Measurements from ENCODE around the gene ERBB2. TPM values are rescaled to one million over a fixed set of nuclear protein-coding genes. Genes with fewer than 3 reads are reported as not detected.

Gene ERBB2
- total and polyA plus RNA-seq, 9 of the 15 experiments (the other 6 are each of a cell fraction or from before 2014, with no cell fraction given) = 0.74 to 5.6 (median 3.3) TPM

DNA sequence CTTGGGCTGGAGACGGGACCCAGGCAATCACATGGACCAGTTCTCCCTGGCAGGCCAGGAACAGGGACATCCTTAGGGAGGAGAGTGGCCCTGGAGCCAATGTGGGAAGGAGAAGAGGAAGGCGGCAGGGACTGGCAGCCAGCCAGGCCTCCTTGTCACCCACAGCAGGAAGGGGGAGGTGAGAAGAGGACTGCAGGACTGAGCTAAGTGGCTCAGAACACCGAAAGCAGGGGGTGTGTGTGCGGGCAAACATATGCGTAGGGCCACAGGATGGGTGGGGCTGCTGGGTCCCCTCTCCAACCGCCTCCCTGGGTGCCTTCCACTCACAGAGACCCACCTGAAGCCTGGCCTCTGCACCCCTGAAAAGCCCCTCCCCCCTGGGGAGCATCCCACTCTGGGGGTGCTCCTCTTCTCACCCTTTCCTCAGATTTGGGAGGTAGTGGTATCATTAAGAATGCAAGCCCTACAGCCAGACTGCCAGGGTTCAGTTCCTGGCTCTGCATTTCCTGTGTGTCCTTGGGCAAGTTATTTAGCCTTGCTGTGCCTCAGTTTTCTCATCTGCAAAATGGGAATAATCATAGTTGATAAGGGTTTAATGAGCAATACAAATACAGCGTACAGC lies 23.6 kb upstream of the ERBB2 start (continued):
- TF ChIP-seq, protein P1, sequence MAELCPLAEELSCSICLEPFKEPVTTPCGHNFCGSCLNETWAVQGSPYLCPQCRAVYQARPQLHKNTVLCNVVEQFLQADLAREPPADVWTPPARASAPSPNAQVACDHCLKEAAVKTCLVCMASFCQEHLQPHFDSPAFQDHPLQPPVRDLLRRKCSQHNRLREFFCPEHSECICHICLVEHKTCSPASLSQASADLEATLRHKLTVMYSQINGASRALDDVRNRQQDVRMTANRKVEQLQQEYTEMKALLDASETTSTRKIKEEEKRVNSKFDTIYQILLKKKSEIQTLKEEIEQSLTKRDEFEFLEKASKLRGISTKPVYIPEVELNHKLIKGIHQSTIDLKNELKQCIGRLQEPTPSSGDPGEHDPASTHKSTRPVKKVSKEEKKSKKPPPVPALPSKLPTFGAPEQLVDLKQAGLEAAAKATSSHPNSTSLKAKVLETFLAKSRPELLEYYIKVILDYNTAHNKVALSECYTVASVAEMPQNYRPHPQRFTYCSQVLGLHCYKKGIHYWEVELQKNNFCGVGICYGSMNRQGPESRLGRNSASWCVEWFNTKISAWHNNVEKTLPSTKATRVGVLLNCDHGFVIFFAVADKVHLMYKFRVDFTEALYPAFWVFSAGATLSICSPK (IDR thresholded peaks at IDR 0.05; ENCODE audit: borderline replicate concordance) = no peak
- TF ChIP-seq ZNF431 (CRISPR knock-in tag; IDR thresholded peaks at IDR 0.05) = no peak
- TF ChIP-seq, protein P2, sequence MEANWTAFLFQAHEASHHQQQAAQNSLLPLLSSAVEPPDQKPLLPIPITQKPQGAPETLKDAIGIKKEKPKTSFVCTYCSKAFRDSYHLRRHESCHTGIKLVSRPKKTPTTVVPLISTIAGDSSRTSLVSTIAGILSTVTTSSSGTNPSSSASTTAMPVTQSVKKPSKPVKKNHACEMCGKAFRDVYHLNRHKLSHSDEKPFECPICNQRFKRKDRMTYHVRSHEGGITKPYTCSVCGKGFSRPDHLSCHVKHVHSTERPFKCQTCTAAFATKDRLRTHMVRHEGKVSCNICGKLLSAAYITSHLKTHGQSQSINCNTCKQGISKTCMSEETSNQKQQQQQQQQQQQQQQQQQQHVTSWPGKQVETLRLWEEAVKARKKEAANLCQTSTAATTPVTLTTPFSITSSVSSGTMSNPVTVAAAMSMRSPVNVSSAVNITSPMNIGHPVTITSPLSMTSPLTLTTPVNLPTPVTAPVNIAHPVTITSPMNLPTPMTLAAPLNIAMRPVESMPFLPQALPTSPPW (CRISPR knock-in tag; IDR thresholded peaks at IDR 0.05) = peak; percentile 48; the same call in 1 of the 2 replicates
- no peak for TF ChIP-seq MAFK (IDR thresholded peaks at IDR 0.05; ENCODE audit: low read length)
- no peak for TF ChIP-seq ZNF695 (CRISPR knock-in tag; IDR thresholded peaks at IDR 0.05)
- TF ChIP-seq PPARD (CRISPR knock-in tag; IDR thresholded peaks at IDR 0.05) = no peak
- TF ChIP-seq, protein P3, sequence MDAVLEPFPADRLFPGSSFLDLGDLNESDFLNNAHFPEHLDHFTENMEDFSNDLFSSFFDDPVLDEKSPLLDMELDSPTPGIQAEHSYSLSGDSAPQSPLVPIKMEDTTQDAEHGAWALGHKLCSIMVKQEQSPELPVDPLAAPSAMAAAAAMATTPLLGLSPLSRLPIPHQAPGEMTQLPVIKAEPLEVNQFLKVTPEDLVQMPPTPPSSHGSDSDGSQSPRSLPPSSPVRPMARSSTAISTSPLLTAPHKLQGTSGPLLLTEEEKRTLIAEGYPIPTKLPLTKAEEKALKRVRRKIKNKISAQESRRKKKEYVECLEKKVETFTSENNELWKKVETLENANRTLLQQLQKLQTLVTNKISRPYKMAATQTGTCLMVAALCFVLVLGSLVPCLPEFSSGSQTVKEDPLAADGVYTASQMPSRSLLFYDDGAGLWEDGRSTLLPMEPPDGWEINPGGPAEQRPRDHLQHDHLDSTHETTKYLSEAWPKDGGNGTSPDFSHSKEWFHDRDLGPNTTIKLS (IDR thresholded peaks at IDR 0.05; ENCODE audit: borderline replicate concordance, low read depth) = no peak
- TF ChIP-seq, protein P4, sequence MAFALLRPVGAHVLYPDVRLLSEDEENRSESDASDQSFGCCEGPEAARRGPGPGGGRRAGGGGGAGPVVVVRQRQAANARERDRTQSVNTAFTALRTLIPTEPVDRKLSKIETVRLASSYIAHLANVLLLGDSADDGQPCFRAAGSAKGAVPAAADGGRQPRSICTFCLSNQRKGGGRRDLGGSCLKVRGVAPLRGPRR (CRISPR knock-in tag; IDR thresholded peaks at IDR 0.05) = no peak
- TF ChIP-seq, protein P5, sequence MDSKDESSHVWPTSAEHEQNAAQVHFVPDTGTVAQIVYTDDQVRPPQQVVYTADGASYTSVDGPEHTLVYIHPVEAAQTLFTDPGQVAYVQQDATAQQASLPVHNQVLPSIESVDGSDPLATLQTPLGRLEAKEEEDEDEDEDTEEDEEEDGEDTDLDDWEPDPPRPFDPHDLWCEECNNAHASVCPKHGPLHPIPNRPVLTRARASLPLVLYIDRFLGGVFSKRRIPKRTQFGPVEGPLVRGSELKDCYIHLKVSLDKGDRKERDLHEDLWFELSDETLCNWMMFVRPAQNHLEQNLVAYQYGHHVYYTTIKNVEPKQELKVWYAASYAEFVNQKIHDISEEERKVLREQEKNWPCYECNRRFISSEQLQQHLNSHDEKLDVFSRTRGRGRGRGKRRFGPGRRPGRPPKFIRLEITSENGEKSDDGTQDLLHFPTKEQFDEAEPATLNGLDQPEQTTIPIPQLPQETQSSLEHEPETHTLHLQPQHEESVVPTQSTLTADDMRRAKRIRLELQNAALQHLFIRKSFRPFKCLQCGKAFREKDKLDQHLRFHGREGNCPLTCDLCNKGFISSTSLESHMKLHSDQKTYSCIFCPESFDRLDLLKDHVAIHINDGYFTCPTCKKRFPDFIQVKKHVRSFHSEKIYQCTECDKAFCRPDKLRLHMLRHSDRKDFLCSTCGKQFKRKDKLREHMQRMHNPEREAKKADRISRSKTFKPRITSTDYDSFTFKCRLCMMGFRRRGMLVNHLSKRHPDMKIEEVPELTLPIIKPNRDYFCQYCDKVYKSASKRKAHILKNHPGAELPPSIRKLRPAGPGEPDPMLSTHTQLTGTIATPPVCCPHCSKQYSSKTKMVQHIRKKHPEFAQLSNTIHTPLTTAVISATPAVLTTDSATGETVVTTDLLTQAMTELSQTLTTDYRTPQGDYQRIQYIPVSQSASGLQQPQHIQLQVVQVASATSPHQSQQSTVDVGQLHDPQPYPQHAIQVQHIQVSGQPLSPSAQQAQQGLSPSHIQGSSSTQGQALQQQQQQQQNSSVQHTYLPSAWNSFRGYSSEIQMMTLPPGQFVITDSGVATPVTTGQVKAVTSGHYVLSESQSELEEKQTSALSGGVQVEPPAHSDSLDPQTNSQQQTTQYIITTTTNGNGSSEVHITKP (IDR thresholded peaks at IDR 0.05; ENCODE audit: partially characterized antibody) = peak; percentile 78
- TF ChIP-seq, protein P6, sequence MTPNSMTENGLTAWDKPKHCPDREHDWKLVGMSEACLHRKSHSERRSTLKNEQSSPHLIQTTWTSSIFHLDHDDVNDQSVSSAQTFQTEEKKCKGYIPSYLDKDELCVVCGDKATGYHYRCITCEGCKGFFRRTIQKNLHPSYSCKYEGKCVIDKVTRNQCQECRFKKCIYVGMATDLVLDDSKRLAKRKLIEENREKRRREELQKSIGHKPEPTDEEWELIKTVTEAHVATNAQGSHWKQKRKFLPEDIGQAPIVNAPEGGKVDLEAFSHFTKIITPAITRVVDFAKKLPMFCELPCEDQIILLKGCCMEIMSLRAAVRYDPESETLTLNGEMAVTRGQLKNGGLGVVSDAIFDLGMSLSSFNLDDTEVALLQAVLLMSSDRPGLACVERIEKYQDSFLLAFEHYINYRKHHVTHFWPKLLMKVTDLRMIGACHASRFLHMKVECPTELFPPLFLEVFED (CRISPR knock-in tag; conservative IDR thresholded peaks at IDR 0.05) = no peak
- peak; percentile 86 to 90 for TF ChIP-seq KDM1A (IDR thresholded peaks at IDR 0.05)
- TF ChIP-seq ADNP (tag; IDR thresholded peaks at IDR 0.05) = peak; percentile 91
- no peak; the same call in 1 of the 2 replicates for TF ChIP-seq HDGF (IDR thresholded peaks at IDR 0.05)
- TF ChIP-seq CHD4 (IDR thresholded peaks at IDR 0.05; ENCODE audit: insufficient read depth, insufficient replicate concordance, low read depth, low read length, poor library complexity, severe bottlenecking) = peak; percentile 98
- TF ChIP-seq ARHGAP35 (IDR thresholded peaks at IDR 0.05; ENCODE audit: partially characterized antibody) = no peak
- TF ChIP-seq SMARCA5 (IDR thresholded peaks at IDR 0.05) = peak; percentile 77; the same call in 1 of the 2 replicates
- no peak for TF ChIP-seq HNRNPL (IDR thresholded peaks at IDR 0.05; ENCODE audit: low read depth, low read length)
- peak; percentile 91 for TF ChIP-seq NFIC (IDR thresholded peaks at IDR 0.05)
- peak; percentile 98 for TF ChIP-seq BCOR (IDR thresholded peaks at IDR 0.05)
